Measurements from ENCODE around the gene CYREN. TPM values are rescaled to one million over a fixed set of nuclear protein-coding genes. Genes with fewer than 3 reads are reported as not detected.
"Not testable (repeated sequence)": the region's sequence is repeated elsewhere in the genome, so short reads cannot be mapped to it uniquely, and the experiment has no call there.

CYREN gene
- total RNA-seq, 1 experiment from 2014 or later: 39.6 TPM

DNA sequence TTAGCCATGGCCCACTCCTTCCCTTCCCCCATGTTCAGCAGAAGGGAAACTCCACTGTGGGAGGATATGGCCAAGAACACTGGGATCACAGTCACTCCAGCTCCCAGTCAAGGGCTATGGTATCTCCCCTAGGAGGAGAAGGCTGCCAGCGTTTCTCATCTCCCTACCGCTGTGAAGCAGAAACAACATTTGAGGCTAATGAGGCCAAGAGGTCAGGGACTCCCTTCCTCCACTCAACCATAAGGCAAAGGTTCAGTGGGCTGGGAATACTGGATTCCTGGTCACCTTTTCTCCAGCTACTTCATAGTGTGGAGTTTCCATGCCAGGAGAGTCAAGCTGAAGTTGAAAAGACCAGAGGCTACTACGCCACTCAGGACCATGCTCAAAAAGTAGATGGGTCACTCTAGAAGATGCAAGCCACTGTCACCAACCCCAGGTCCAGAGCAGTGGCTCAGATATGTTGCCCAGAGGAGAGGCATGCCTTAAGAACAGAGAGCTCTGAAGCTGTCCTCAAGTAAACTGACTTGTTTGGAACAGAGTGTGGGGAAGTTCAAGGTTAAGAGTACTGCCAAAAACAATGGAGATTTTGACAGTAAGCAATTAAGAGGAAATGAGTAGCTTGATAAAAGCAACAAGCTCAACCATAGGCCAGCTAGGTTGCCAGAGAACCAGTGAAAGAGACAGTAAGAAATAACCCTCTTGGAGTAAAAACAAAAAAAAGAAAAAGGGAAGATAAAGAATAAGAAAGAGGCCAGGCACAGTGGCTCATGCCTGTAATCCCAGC lies 26.4 kb downstream of the CYREN start:
- BruUV-seq (replicated peaks): no TSS peak
- CTCF ChIA-PET: no interaction called here

DNA sequence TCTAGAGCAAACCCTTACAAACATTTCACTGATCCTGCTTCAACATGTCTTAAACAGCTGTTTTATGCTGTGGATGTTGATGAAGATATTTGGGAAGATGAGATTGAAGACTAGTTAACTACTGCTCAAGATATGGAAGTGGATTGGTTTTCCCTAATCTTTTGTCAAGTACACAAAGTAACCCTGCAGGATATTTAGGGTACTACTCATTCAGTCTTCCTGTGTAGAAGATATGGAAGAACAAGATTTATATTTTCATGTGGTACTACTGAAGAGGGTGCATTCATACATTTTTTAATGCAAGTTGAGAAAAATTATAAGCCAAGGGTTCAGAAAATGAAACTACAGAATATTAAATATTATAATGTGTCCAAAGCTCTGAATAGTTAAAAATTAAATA lies 40.9 kb downstream of the CYREN start:
- peaks cover 3% of the 10 kb centered on the region for H3K9me3 ChIP-seq (ENCODE audit: low read depth, low read length, poor library complexity, severe bottlenecking)
- H3K27me3 ChIP-seq (replicated peaks; ENCODE audit: insufficient read depth, low read depth, low read length, poor library complexity): no peaks in the 10 kb centered on the region
- CTCF ChIA-PET: no interaction called here
- BruUV-seq (replicated peaks): no TSS peak
- H3K27ac ChIP-seq (ENCODE audit: low read depth, low read length, poor library complexity, severe bottlenecking): no peak overlapping the region
- POLR2A ChIA-PET (ENCODE audit: low non-redundant PET): no interaction called here
- H3K36me3 ChIP-seq (ENCODE audit: insufficient read depth, low read length, poor library complexity, severe bottlenecking): no peaks in the 10 kb centered on the region
- intact Hi-C loops (cut with micrococcal nuclease; ENCODE audit: unreplicated experiment): no loop called here
- no peak for TF ChIP-seq EZH2 (IDR thresholded peaks at IDR 0.05; ENCODE audit: borderline replicate concordance, low read depth, low read length, poor library complexity, severe bottlenecking)
- TF ChIP-seq, protein P1, sequence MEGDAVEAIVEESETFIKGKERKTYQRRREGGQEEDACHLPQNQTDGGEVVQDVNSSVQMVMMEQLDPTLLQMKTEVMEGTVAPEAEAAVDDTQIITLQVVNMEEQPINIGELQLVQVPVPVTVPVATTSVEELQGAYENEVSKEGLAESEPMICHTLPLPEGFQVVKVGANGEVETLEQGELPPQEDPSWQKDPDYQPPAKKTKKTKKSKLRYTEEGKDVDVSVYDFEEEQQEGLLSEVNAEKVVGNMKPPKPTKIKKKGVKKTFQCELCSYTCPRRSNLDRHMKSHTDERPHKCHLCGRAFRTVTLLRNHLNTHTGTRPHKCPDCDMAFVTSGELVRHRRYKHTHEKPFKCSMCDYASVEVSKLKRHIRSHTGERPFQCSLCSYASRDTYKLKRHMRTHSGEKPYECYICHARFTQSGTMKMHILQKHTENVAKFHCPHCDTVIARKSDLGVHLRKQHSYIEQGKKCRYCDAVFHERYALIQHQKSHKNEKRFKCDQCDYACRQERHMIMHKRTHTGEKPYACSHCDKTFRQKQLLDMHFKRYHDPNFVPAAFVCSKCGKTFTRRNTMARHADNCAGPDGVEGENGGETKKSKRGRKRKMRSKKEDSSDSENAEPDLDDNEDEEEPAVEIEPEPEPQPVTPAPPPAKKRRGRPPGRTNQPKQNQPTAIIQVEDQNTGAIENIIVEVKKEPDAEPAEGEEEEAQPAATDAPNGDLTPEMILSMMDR (conservative IDR thresholded peaks at IDR 0.05; ENCODE audit: low read depth, low read length): no peak
- DNase-seq (ENCODE audit: low spot score): no peak
- H3K4me1 ChIP-seq (ENCODE audit: insufficient read depth, low read length, poor library complexity, severe bottlenecking): no peaks in the 10 kb centered on the region
- no peak overlapping the region for H3K4me3 ChIP-seq (ENCODE audit: low read depth, low read length, poor library complexity, severe bottlenecking)

More for the DNA sequence above, 26.4 kb downstream of the CYREN start:
- POLR2A ChIA-PET (ENCODE audit: low non-redundant PET): no interaction called here
- Histone ChIP-seq H3K27me3 (replicated peaks; ENCODE audit: insufficient read depth, low read depth, low read length, poor library complexity) (no peaks in the 10 kb centered on the region), H3K9me3 (ENCODE audit: low read depth, low read length, poor library complexity, severe bottlenecking) (no peaks in the 10 kb centered on the region), H3K4me3 (ENCODE audit: low read depth, low read length, poor library complexity, severe bottlenecking) (no peak overlapping the region), H3K27ac (ENCODE audit: low read depth, low read length, poor library complexity, severe bottlenecking) (no peak overlapping the region), H3K4me1 (ENCODE audit: insufficient read depth, low read length, poor library complexity, severe bottlenecking) (no peaks in the 10 kb centered on the region), H3K36me3 (ENCODE audit: insufficient read depth, low read length, poor library complexity, severe bottlenecking) (no peaks in the 10 kb centered on the region)
- TF ChIP-seq EZH2 (IDR thresholded peaks at IDR 0.05; ENCODE audit: borderline replicate concordance, low read depth, low read length, poor library complexity, severe bottlenecking): no peak
- no peak for DNase-seq (ENCODE audit: low spot score)
- intact Hi-C loops (cut with micrococcal nuclease; ENCODE audit: unreplicated experiment): no loop called here

DNA sequence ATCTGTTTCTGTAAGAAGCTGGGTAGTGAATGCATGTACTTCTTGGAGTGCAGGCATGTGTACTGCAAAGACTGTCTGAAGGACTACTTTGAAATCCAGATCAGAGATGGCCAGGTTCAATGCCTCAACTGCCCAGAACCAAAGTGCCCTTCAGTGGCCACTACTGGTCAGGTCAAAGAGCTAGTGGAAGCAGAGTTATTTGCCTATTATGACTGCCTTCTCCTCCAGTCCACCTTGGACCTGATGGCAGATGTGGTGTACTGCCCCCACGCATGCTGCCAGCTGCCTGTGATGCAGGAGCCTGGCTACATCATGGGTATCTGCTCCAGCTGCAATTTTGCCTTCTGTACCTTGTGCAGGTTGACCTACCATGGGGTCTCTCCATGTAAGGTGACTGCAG lies 41.6 kb downstream of the CYREN start:
- POLR2A ChIA-PET (ENCODE audit: low non-redundant PET): no interaction called here

DNA sequence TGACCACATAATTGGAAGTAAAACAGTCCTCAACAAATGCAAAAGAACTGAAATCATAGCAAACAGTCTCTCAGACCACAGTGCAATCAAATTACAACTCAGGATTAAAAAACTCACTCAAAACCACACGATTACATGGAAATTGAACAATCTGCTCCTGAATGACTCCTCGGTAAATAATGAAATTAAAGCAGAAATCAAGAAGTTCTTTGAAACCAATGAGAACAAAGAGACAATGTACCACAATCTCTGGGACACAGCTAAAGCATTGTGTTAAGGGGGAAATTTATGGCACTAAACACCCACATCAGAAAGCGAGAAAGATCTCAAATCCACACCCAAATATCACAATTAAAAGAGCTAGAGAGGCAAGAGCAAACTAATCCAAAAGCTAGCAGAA lies 45.9 kb downstream of the CYREN start:
- POLR2A ChIA-PET (ENCODE audit: low non-redundant PET); intact Hi-C loops (cut with micrococcal nuclease; ENCODE audit: unreplicated experiment); CTCF ChIA-PET: not testable (repeated sequence)

More for the DNA sequence above, 41.6 kb downstream of the CYREN start:
- intact Hi-C loops (cut with micrococcal nuclease; ENCODE audit: unreplicated experiment): no loop called here
- H3K4me3 ChIP-seq (ENCODE audit: low read depth, low read length, poor library complexity, severe bottlenecking): no peak overlapping the region
- H3K9me3 ChIP-seq (ENCODE audit: low read depth, low read length, poor library complexity, severe bottlenecking): peaks cover 3% of the 10 kb centered on the region
- CTCF ChIA-PET: no interaction called here
- H3K36me3 ChIP-seq (ENCODE audit: insufficient read depth, low read length, poor library complexity, severe bottlenecking): no peaks in the 10 kb centered on the region
- H3K4me1 ChIP-seq (ENCODE audit: insufficient read depth, low read length, poor library complexity, severe bottlenecking): no peaks in the 10 kb centered on the region
- H3K27me3 ChIP-seq (replicated peaks; ENCODE audit: insufficient read depth, low read depth, low read length, poor library complexity): no peaks in the 10 kb centered on the region
- TF ChIP-seq EZH2 (IDR thresholded peaks at IDR 0.05; ENCODE audit: borderline replicate concordance, low read depth, low read length, poor library complexity, severe bottlenecking): no peak
- TF ChIP-seq, protein P1 (conservative IDR thresholded peaks at IDR 0.05; ENCODE audit: low read depth, low read length): no peak
- DNase-seq (ENCODE audit: low spot score): no peak
- BruUV-seq (replicated peaks): no TSS peak
- no peak overlapping the region for H3K27ac ChIP-seq (ENCODE audit: low read depth, low read length, poor library complexity, severe bottlenecking)

More for the DNA sequence above, 45.9 kb downstream of the CYREN start:
- H3K9me3 ChIP-seq (ENCODE audit: low read depth, low read length, poor library complexity, severe bottlenecking); DNase-seq (ENCODE audit: low spot score); BruUV-seq (replicated peaks); H3K4me3 ChIP-seq (ENCODE audit: low read depth, low read length, poor library complexity, severe bottlenecking); H3K27me3 ChIP-seq (replicated peaks; ENCODE audit: insufficient read depth, low read depth, low read length, poor library complexity); H3K36me3 ChIP-seq (ENCODE audit: insufficient read depth, low read length, poor library complexity, severe bottlenecking); H3K27ac ChIP-seq (ENCODE audit: low read depth, low read length, poor library complexity, severe bottlenecking); H3K4me1 ChIP-seq (ENCODE audit: insufficient read depth, low read length, poor library complexity, severe bottlenecking): not testable (repeated sequence)
